COLO668 (cell line): ENCODE measurements around the gene PGM5.
A peak's percentile ranks its signal among the peaks of the same experiment; 100 is the strongest.

ENCODE experiments used
- DNase-seq: peaks from one replicate; lab custom pipeline; 2025; ENCODE audit not compliant: unreplicated experiment; lab: John Stamatoyannopoulos, UW

Gene PGM5

GRCh38 chr9:68493541-68493940, 137.1 kb downstream of the PGM5 start:
- DNase-seq = no peak

DNA sequence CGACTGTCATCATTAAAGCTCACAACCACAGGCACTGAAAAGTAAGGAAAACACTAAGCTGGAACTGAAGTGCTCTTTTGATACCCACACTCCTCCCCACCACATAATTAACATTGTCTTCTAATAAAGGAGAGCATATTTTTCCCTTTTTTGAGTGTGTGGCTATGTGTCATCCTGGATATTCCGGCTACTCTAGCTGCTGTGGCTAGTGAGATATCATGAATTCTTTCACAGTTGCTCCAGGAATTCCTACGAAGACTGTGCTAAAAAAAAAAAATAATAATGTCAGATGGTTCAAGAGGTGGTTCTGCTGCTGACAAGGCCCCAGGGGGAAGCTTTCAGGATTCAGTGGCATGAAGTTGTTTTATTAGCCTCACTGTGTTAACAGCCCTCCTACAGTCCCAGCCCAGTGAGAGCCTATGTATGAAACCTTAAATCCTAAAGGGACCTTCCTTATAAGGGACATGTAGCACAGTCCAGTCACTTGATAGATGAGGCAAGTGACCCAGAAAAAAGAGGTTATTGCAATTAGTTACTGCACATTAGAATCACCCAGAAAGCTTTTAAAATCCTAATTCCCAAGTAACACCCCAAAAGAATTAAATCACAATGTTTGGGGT, 137.7 kb downstream of the PGM5 start:
- no peak for DNase-seq

DNA sequence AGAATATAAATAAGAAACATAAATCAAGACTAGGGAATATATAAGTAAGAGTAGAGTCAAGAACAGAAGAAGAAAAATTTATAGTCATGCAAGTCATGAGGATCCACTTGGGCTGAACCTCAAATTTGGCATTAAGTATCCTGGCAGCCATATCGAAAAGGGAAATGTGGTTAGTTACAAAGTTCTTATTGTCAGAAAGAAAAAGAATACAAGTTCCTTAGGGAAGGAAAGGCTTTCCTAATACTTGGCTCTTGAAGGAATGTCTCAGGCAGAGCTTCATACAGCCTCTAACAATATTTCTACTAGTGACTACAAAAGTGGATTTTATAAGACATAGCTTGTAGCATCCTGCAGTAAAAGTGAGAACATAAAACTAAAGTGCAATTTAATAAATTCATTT, 138.8 kb downstream of the PGM5 start:
- no peak for DNase-seq

GRCh38 chr9:68496356-68496755, 139.9 kb downstream of the PGM5 start:
- DNase-seq = no peak

DNA sequence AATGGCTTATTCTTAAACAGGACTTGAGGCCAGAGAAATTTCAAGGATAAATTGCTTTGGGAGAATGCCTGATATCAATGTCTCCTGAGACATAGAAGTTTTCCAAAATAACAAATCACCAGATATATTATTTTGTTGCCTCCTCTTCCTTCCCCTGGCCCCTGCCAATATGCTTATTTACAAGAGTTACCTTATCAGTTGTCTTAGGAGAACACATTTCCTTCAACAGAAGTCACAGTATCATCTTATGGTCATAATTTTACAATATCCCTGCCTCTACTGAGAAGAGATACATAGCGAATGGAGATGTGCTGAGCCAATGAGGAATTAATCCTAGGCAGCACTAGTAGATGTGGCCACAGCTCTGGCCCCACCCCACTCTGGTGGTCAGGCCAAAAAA, 141.2 kb downstream of the PGM5 start:
- DNase-seq = no peak

DNA sequence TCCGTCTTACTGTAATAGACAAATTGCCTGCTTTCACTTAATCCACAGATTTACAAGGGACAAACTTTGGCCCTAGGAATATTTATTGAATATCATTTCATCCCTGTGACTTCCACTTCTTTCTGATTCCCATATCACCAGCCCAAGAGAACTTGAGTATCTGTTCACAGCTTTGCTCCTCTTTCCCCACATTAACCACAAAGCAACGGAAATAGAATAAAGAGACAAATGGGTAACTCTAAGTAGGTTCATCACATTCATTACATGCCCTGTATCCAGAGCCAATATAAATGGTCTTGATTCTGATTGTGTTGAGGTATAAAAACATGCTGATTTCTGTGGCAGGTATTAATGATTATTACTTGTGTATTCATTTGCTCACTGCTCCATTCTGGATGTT, 142.4 kb downstream of the PGM5 start:
- DNase-seq = no peak

- DNase-seq = peak; percentile 48
These were observed 144.3 kb downstream of the PGM5 start for GRCh38 chr9:68500457-68501381.

- no peak for DNase-seq
These were observed 145.9 kb downstream of the PGM5 start for GRCh38 chr9:68502279-68502678.

DNA sequence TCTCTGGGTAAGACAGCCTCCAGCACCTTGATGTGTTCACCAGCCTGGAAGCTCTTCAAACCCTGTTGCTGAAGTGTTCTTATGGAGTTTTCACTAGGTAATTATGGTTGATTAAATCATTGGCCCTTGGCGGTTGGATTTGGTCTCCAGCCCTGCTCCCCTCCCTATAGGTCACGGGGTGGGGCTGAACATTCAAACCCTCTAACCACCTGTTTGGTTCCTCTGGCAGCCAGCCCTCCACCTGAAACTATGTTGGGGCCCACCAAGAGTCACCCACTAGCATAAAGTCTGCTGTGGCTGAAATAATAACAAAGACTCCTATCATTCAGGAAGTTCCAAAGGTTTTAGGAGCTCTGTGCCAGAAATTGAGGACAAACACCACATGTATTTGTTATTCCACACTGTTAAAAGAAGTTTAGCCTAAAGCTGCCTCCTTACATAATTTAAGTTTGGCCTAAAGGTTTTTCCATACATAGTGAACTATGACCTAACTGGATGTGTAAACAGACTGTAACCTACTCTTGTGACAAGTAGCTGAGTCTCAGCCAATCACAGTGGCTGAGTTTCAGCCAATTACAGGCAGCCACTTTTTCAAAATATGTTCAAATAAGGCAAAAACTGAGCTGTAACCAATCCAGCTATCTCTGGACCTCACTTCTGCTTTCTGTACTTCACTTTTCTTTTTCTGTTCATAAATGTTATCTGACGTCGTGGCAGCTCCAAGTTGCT, 149.4 kb downstream of the PGM5 start:
- DNase-seq = no peak

GRCh38 chr9:68506551-68506950, 150.1 kb downstream of the PGM5 start:
- DNase-seq = no peak

GRCh38 chr9:68507130-68507805, 150.9 kb downstream of the PGM5 start:
- DNase-seq = no peak

- DNase-seq = no peak
These were observed 151.4 kb downstream of the PGM5 start for GRCh38 chr9:68507806-68508145.

GRCh38 chr9:68508547-68508946, 152.1 kb downstream of the PGM5 start:
- DNase-seq = no peak

DNA sequence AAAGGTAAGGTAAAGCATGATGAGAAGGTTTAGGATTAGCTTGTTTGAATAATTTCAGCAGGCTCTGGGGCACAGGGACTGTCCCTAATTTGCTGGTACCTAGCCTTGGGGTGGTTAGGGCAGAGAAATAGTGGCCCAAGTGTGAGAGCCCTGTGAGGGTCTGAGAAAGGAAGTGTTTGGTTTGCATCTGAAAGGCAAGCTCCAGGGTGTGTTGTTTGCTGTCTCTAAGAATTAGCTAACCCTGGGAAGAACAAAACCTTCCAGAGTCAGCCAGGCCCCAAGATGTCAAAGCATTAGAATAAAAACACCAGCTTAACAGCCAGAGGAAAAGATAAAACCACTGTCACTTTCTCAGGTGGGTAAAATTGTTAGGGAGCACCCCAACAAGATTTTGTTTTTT, 153.3 kb downstream of the PGM5 start:
- no peak for DNase-seq

GRCh38 chr9:68513385-68513784, 157.0 kb downstream of the PGM5 start:
- DNase-seq = no peak

DNA sequence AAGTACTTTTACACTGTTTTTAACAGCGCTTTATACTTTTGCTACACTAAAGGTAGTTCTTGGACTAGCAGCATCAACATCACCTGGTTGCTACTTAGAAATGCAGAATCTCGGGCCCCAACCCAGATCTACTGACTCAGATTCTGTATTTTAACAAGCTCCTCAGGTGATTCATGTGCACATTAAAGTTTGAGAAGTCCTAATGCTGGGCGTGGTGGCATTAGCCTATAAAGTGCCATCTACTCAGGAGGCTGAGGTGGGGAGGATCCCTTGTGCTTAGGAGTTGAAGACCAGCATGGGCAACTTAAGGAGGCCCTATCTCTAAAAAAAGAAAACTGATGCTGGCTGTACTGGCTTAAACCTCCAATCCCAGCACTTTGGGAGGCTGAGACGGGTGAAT, 157.6 kb downstream of the PGM5 start:
- no peak for DNase-seq

GRCh38 chr9:68515326-68516017, 159.1 kb downstream of the PGM5 start:
- DNase-seq = no peak

DNA sequence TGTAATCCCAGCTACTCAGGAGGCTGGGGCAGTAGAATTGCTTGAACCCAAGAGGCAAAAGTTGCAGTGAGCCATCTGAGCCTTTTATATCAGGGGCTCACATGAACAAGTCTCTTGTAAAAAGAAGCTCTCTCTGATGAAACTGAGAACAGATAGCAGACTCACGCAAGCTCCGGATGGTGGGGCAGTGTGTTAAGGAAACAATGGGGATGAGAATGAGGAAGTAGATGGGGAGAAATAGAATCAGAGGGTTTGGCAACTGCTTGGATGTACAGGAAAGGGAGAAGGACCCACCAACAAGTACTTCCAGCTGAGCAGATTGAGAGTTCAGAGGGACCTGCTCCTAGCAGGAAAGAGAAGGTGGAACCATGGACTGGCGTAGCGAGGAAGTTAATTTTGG, 165.7 kb downstream of the PGM5 start:
- no peak for DNase-seq

DNA sequence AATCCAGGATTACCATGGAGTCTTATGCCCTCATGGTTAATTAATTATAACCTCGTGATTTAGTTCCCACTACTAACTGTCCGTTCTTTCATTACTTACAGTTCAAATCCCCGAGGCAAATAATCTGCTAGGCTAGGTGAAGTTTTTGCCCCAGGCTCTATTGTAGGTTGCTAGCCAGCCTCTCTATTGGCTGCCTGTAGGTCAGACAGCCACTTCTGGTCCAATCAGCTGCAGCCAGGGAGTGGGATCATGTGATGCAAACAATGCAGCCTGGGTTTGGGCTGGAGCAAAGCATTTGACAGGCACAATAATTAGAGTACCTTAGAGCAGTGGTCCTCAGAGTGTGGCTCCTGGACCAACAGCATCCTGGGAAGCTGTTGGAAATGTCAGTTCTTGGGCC, 166.5 kb downstream of the PGM5 start:
- no peak for DNase-seq

GRCh38 chr9:68523367-68523936, 167.0 kb downstream of the PGM5 start:
- no peak for DNase-seq

DNA sequence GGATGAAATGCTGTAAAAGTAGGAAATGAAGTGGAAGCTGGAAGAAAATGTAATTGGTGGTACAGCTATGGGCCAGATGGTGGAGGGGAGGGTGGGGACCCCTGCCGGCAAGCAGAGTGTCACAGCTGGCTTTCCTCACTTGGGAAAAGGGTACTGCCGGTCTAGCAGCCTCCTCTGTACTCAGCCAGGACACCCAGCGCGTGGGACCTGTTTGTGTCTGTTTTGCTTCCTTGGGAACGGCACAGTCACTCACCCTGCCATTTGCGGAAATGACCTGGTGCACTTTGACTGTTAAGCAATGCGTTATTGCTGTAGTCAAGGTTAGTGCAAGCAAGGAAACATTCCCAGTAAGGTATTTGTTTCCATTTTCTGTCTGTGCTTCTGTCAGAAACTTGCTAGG, 174.2 kb downstream of the PGM5 start:
- DNase-seq = no peak
